Peyer's patch (tissue), 4 donors: Measurements from ENCODE around the gene KRT77. TPM values are rescaled to one million over a fixed set of nuclear protein-coding genes. Genes with fewer than 3 reads are reported as not detected.
"Not testable (repeated sequence)": the region's sequence is repeated elsewhere in the genome, so short reads cannot be mapped to it uniquely, and the experiment has no call there.

ENCODE experiments used
- DNase-seq, 3 donors: peaks; one replicate each; pipeline ENCODE4 v3.0.0-alpha.2; 2017 to 2019
- H3K27ac ChIP-seq, 4 donors: fragments of 200-600 bp; sonication (generic); one replicate each; pipeline ENCODE4 v1.5.1; 2016 to 2019
- H3K27me3 ChIP-seq, 2 donors: fragments of 200-600 bp; sonication (generic); one replicate each; pipeline ENCODE4 v1.5.1; 2019
- H3K36me3 ChIP-seq, 3 donors: fragments of 200-600 bp; sonication (generic); one replicate each; pipeline ENCODE4 v1.5.1; 2016 to 2019
- H3K4me1 ChIP-seq, 4 donors: fragments of 200-600 bp; sonication (generic); one replicate each; pipeline ENCODE4 v1.5.1; 2016 to 2019
- H3K4me3 ChIP-seq, 4 donors: fragments of 200-600 bp; sonication (generic); 1 replicate in 3 of 4; 2 replicates in 1 of 4; pipeline ENCODE4 v1.5.1; 2016 to 2019; ENCODE audit warnings: mild to moderate bottlenecking in 1 of 4
- H3K9me3 ChIP-seq, 4 donors: fragments of 200-600 bp; sonication (generic); one replicate each; pipeline ENCODE4 v1.5.1; 2016 to 2019; ENCODE audit warnings: mild to moderate bottlenecking in 1 of 4
- POLR2A ChIP-seq, 2 donors: fragments of 450-650 bp; IDR thresholded peaks; one replicate each; pipeline ENCODE4 v1.5.1; 2017; ENCODE audit warnings: antibody characterized with exemption in 2 of 2, mild to moderate bottlenecking in 2 of 2, moderate library complexity in 2 of 2
- total RNA-seq, 4 donors: library from RNA; depleted of rRNA; stranded (reverse); fragments of >200 nt; gene quantifications; one replicate each; pipeline ENCODE4 v1.1.0, GENCODE V29; 2016
- TF ChIP-seq, protein P1 (sequence below), 6 experiments: fragments of 450-650 bp in 4 of 6; fragments of 200-600 bp in 2 of 6; sonication (generic) in 1 of 6; IDR thresholded peaks; one replicate each; pipeline ENCODE4 v1.5.1; 2017 to 2019; ENCODE audit warnings: antibody characterized with exemption in 6 of 6, mild to moderate bottlenecking in 3 of 6, moderate library complexity in 1 of 6

The KRT77 gene
- not detected for total RNA-seq

DNA sequence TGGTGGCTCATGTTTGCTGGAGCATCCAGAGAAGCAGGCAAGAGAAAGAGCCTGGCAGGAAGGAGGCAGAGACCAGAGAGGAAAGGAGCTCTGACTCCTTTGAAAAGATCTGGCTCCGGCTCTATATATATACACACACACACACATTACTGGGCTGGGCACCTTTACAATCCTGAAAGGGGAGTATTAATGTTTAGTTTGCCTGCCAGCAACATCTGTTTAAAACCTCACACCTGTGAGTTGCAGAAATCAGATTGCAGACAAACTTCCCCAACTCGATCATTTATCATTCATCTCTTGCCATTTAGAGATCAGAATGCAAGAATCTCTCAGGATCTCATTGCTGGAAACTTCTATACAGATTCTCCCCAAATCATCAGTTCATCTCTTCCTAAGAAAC is at the start of gene KRT77:
KRT77 (minus strand) TSS at position 101 of the 400 bp plus-strand sequence; CDS start at position 11, 90 bp downstream.
- Histone ChIP-seq H3K27ac (no peak within 1 kb of the TSS), H3K36me3 (no peaks in the 10 kb centered on the region), H3K4me1 (no peaks in the 10 kb centered on the region), H3K4me3 (no peak within 1 kb of the TSS), H3K27me3 (no peaks in the 10 kb centered on the region), H3K9me3 (no peaks in the 10 kb centered on the region)
- TF ChIP-seq POLR2A (IDR thresholded peaks at IDR 0.05), result no peak
- TF ChIP-seq, protein P1, sequence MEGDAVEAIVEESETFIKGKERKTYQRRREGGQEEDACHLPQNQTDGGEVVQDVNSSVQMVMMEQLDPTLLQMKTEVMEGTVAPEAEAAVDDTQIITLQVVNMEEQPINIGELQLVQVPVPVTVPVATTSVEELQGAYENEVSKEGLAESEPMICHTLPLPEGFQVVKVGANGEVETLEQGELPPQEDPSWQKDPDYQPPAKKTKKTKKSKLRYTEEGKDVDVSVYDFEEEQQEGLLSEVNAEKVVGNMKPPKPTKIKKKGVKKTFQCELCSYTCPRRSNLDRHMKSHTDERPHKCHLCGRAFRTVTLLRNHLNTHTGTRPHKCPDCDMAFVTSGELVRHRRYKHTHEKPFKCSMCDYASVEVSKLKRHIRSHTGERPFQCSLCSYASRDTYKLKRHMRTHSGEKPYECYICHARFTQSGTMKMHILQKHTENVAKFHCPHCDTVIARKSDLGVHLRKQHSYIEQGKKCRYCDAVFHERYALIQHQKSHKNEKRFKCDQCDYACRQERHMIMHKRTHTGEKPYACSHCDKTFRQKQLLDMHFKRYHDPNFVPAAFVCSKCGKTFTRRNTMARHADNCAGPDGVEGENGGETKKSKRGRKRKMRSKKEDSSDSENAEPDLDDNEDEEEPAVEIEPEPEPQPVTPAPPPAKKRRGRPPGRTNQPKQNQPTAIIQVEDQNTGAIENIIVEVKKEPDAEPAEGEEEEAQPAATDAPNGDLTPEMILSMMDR (IDR thresholded peaks at IDR 0.05), result no peak
- DNase-seq, result no peak

DNA sequence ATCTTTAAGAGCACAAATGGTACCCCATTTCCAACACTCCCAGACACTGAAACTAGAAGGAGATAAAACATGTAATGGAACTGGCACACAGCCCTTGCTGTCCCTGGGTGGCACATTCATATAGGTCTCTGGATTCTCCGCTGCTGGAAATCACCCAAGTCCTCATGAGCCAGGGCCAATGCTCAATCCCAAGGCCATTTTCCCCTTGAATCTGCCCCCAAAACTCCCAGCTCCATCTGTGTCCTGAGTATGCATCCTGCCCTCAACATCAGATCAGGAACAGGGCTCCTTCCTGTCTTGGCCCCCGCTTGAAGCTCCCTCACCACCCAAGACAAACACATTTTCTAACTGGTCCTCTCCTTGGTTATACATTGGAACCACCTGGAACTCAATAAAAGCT is 49.2 kb upstream of the KRT77 start:
- TF ChIP-seq, protein P1 (IDR thresholded peaks at IDR 0.05), result no peak
- TF ChIP-seq POLR2A (IDR thresholded peaks at IDR 0.05), result no peak
- no peaks in the 10 kb centered on the region for H3K36me3 ChIP-seq
- H3K27ac ChIP-seq, result no peak overlapping the region
- no peak for DNase-seq
- H3K9me3 ChIP-seq, result no peaks in the 10 kb centered on the region
- H3K4me1 ChIP-seq, result no peaks in the 10 kb centered on the region
- H3K27me3 ChIP-seq, result no peaks in the 10 kb centered on the region
- H3K4me3 ChIP-seq, result no peak overlapping the region

DNA sequence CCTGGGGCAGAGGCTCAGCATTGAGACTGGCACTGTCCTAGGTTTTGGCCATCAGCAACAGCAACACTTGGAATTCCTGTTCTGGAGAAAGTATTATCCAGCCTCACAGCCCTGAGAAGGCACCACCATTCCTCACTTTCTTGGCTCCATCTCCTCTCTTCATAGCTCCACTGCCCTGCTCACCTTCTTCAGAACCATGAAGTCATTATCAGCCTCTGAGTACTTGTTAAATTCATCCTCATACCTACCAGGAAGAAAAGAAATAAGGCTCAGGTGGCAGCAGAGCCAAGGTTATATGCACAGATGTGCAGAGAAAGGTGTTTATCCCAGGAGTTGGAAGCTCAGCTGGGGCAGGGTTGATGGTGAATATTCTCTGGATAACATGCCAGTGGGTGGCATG is 48.5 kb upstream of the KRT77 start:
- no peak for TF ChIP-seq POLR2A (IDR thresholded peaks at IDR 0.05)
- TF ChIP-seq, protein P1 (IDR thresholded peaks at IDR 0.05), result no peak
- H3K4me3 ChIP-seq, result no peak overlapping the region
- no peaks in the 10 kb centered on the region for H3K4me1 ChIP-seq
- H3K36me3 ChIP-seq, result no peaks in the 10 kb centered on the region
- no peaks in the 10 kb centered on the region for H3K9me3 ChIP-seq
- DNase-seq, result no peak
- H3K27ac ChIP-seq, result no peak overlapping the region
- H3K27me3 ChIP-seq, result no peaks in the 10 kb centered on the region

DNA sequence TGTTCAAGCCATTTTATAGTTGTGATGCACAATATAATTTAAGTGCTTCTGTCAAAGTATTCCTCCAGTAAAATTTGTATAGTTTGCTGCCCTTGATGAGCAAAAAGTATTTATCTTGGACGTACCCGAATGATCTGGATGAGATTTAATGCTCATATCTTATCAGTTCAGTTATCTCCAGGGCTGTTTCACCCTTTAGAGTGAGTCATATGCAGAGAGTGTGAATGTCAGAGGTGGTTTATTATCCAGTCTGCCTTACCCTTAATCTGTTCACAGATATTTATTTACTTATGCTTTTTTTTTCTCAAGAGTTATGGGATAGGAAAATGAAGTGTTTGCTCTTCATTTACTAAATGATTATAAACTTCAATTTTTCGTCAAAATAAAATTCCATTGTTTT is 47.2 kb upstream of the KRT77 start:
- not testable (repeated sequence) for H3K4me1 ChIP-seq, H3K36me3 ChIP-seq, H3K27me3 ChIP-seq, DNase-seq, H3K4me3 ChIP-seq, H3K27ac ChIP-seq, H3K9me3 ChIP-seq

DNA sequence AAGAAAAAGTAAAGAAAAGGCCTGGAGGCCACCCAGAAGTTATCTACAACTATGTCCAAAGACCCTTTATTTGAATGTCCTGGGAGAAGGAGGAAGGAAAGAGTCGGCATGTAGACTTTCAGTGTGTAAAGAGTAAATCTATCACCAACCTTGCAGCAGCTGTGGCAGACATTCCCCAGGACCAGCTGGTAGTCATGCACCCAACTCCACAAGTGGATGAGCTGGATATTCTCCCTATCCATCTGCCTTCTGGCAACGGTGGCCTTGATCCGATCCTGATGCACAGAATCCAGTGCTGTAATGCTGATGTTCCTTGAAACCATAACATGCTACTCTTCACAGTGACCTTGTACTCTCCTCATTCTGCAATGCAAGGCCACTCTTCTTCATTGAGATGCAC is 46.5 kb upstream of the KRT77 start:
- no peak for DNase-seq
- no peak overlapping the region for H3K4me3 ChIP-seq
- no peaks in the 10 kb centered on the region for H3K27me3 ChIP-seq
- no peaks in the 10 kb centered on the region for H3K9me3 ChIP-seq
- no peaks in the 10 kb centered on the region for H3K4me1 ChIP-seq
- H3K36me3 ChIP-seq, result no peaks in the 10 kb centered on the region
- TF ChIP-seq, protein P1 (IDR thresholded peaks at IDR 0.05), result no peak
- TF ChIP-seq POLR2A (IDR thresholded peaks at IDR 0.05), result no peak
- H3K27ac ChIP-seq, result no peak overlapping the region

DNA sequence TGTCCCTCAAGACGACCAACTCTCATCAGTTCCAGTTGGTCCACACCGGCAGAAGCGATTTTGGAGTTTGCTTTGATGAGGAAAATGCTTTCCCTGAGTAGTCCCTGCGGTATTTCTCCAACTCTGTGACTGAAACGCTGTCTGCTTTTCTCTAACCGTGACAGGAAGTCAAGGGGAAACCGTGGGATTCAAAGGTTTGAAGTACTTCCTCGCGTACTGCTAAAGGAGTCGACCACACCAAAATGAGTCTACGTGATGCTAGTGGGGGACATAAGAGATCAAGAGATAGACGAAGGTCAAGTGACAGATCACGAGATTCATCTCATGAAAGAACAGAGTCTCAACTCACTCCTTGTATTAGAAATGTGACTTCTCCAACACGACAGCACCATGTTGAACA is 45.3 kb upstream of the KRT77 start:
- no peak overlapping the region for H3K27ac ChIP-seq
- H3K4me1 ChIP-seq, result no peaks in the 10 kb centered on the region
- no peak overlapping the region for H3K4me3 ChIP-seq
- H3K27me3 ChIP-seq, result no peaks in the 10 kb centered on the region
- TF ChIP-seq POLR2A (IDR thresholded peaks at IDR 0.05), result no peak
- TF ChIP-seq, protein P1 (IDR thresholded peaks at IDR 0.05), result no peak
- H3K9me3 ChIP-seq, result no peaks in the 10 kb centered on the region
- no peak for DNase-seq
- H3K36me3 ChIP-seq, result no peaks in the 10 kb centered on the region
